Peyer's patch (tissue), 4 donors: ENCODE results near the gene B3GALT2.

Source experiments
- POLR2A ChIP-seq, 2 donors: fragments of 450-650 bp; IDR thresholded peaks; one replicate each; pipeline ENCODE4 v1.5.1; 2017; ENCODE audit warnings: antibody characterized with exemption in 2 of 2, mild to moderate bottlenecking in 2 of 2, moderate library complexity in 2 of 2
- TF ChIP-seq, protein P1 (sequence below), 6 experiments: fragments of 450-650 bp in 4 of 6; fragments of 200-600 bp in 2 of 6; sonication (generic) in 1 of 6; IDR thresholded peaks; one replicate each; pipeline ENCODE4 v1.5.1; 2017 to 2019; ENCODE audit warnings: antibody characterized with exemption in 6 of 6, mild to moderate bottlenecking in 3 of 6, moderate library complexity in 1 of 6

DNA sequence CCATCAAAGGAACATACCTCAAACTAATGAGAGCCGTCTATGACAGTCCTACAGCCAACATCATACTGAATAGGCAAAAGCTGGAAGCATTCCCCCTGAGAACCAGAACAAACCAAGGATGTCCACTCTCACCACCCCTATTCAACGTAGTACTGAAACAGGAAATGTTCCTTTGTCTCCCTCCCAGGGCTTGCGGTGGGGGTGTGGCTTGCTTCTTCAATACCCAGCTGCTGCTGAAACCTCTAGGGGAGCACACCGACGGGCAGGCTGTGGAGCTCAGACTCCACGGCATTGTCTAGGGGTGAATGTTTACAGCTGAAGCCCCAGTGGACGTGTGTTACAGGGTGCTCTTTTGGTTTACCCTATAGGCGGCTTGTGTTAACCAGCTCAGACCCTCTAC is 30.5 kb upstream of the B3GALT2 start:
- no peak for TF ChIP-seq POLR2A (IDR thresholded peaks at IDR 0.05)
- TF ChIP-seq, protein P1, sequence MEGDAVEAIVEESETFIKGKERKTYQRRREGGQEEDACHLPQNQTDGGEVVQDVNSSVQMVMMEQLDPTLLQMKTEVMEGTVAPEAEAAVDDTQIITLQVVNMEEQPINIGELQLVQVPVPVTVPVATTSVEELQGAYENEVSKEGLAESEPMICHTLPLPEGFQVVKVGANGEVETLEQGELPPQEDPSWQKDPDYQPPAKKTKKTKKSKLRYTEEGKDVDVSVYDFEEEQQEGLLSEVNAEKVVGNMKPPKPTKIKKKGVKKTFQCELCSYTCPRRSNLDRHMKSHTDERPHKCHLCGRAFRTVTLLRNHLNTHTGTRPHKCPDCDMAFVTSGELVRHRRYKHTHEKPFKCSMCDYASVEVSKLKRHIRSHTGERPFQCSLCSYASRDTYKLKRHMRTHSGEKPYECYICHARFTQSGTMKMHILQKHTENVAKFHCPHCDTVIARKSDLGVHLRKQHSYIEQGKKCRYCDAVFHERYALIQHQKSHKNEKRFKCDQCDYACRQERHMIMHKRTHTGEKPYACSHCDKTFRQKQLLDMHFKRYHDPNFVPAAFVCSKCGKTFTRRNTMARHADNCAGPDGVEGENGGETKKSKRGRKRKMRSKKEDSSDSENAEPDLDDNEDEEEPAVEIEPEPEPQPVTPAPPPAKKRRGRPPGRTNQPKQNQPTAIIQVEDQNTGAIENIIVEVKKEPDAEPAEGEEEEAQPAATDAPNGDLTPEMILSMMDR (IDR thresholded peaks at IDR 0.05) = no peak
